ENCODE data around the gene ELMO1. TPM values are rescaled to one million over a fixed set of nuclear protein-coding genes. Genes with fewer than 3 reads are reported as not detected.

Gene ELMO1
- total RNA-seq, 1 donor from 2014 or later: 151 TPM

GRCh38 chr7:37439653-37440026 lies 9.0 kb downstream of the ELMO1 start:
- no peak for DNase-seq (ENCODE audit: low spot score)
- TF ChIP-seq CTCF (IDR thresholded peaks at IDR 0.05; ENCODE audit: unreplicated experiment): no peak

GRCh38 chr7:37438906-37439652 lies 9.6 kb downstream of the ELMO1 start:
- Mint-ChIP-seq H3K4me1 (ENCODE audit: unreplicated experiment) (peaks cover 53% of the 10 kb centered on the region), H3K27ac (ENCODE audit: unreplicated experiment) (peak overlapping the region; percentile 12)
- no peak for TF ChIP-seq CTCF (IDR thresholded peaks at IDR 0.05; ENCODE audit: unreplicated experiment)

More at GRCh38 chr7:37439653-37440026, 9.0 kb downstream of the ELMO1 start:
- H3K36me3 Mint-ChIP-seq (ENCODE audit: low read depth, unreplicated experiment): peaks cover 5% of the 10 kb centered on the region
- H3K27ac Mint-ChIP-seq (ENCODE audit: unreplicated experiment): no peak overlapping the region
- no peaks in the 10 kb centered on the region for H3K9me3 Mint-ChIP-seq (ENCODE audit: unreplicated experiment)
- H3K27me3 Mint-ChIP-seq (ENCODE audit: unreplicated experiment): no peaks in the 10 kb centered on the region
- H3K4me1 Mint-ChIP-seq (ENCODE audit: unreplicated experiment): peaks cover 54% of the 10 kb centered on the region
- H3K4me3 Mint-ChIP-seq (ENCODE audit: unreplicated experiment): no peak overlapping the region

GRCh38 chr7:37435156-37435855 lies 13.4 kb downstream of the ELMO1 start:
- Mint-ChIP-seq H3K9me3 (ENCODE audit: unreplicated experiment) (no peaks in the 10 kb centered on the region), H3K27me3 (ENCODE audit: unreplicated experiment) (no peaks in the 10 kb centered on the region), H3K4me3 (ENCODE audit: unreplicated experiment) (no peak overlapping the region), H3K36me3 (ENCODE audit: low read depth, unreplicated experiment) (no peaks in the 10 kb centered on the region), H3K27ac (ENCODE audit: unreplicated experiment) (no peak overlapping the region), H3K4me1 (ENCODE audit: unreplicated experiment) (peaks cover 32% of the 10 kb centered on the region)
- no peak for DNase-seq (ENCODE audit: low spot score)
- no peak for TF ChIP-seq CTCF (IDR thresholded peaks at IDR 0.05; ENCODE audit: unreplicated experiment)

More at GRCh38 chr7:37438906-37439652, 9.6 kb downstream of the ELMO1 start:
- no peak overlapping the region for H3K4me3 Mint-ChIP-seq (ENCODE audit: unreplicated experiment)
- DNase-seq (ENCODE audit: low spot score): no peak
- H3K9me3 Mint-ChIP-seq (ENCODE audit: unreplicated experiment): no peaks in the 10 kb centered on the region
- peaks cover 2% of the 10 kb centered on the region for H3K36me3 Mint-ChIP-seq (ENCODE audit: low read depth, unreplicated experiment)
- H3K27me3 Mint-ChIP-seq (ENCODE audit: unreplicated experiment): no peaks in the 10 kb centered on the region

- DNase-seq (ENCODE audit: low spot score): no peak
- Mint-ChIP-seq H3K27me3 (ENCODE audit: unreplicated experiment) (no peaks in the 10 kb centered on the region), H3K4me3 (ENCODE audit: unreplicated experiment) (no peak overlapping the region), H3K36me3 (ENCODE audit: low read depth, unreplicated experiment) (no peaks in the 10 kb centered on the region), H3K9me3 (ENCODE audit: unreplicated experiment) (no peaks in the 10 kb centered on the region), H3K4me1 (ENCODE audit: unreplicated experiment) (peaks cover 32% of the 10 kb centered on the region), H3K27ac (ENCODE audit: unreplicated experiment) (no peak overlapping the region)
- no peak for TF ChIP-seq CTCF (IDR thresholded peaks at IDR 0.05; ENCODE audit: unreplicated experiment)
Observed at GRCh38 chr7:37434529-37434928, 14.1 kb downstream of the ELMO1 start.

GRCh38 chr7:37433166-37433565 lies 15.5 kb downstream of the ELMO1 start:
- DNase-seq (ENCODE audit: low spot score): no peak
- Mint-ChIP-seq H3K27ac (ENCODE audit: unreplicated experiment) (no peak overlapping the region), H3K4me1 (ENCODE audit: unreplicated experiment) (peaks cover 27% of the 10 kb centered on the region), H3K9me3 (ENCODE audit: unreplicated experiment) (no peaks in the 10 kb centered on the region), H3K4me3 (ENCODE audit: unreplicated experiment) (no peak overlapping the region), H3K36me3 (ENCODE audit: low read depth, unreplicated experiment) (peaks cover 7% of the 10 kb centered on the region), H3K27me3 (ENCODE audit: unreplicated experiment) (no peaks in the 10 kb centered on the region)
- no peak for TF ChIP-seq CTCF (IDR thresholded peaks at IDR 0.05; ENCODE audit: unreplicated experiment)

Measured in endothelial cell (in vitro differentiated cells).